OCI-LY7 (cell line): Measurements from ENCODE around the gene ALPG.

Source experiments
- EZH2phosphoT487 ChIP-seq: fragments of 200-600 bp; sonication (generic); IDR thresholded peaks from 2 replicates; pipeline ENCODE4 v1.6.1; 2018; ENCODE audit warnings: low read depth, borderline replicate concordance, mild to moderate bottlenecking, mixed run types, antibody characterized with exemption, low read length, moderate library complexity, mixed read lengths
- TF ChIP-seq, protein P1 (sequence below): fragments of 200-600 bp; sonication (generic); conservative IDR thresholded peaks from 2 replicates; pipeline ENCODE4 v1.5.1; 2014; ENCODE audit warnings: mild to moderate bottlenecking, antibody characterized with exemption, low read length, moderate library complexity, mixed read lengths

DNA sequence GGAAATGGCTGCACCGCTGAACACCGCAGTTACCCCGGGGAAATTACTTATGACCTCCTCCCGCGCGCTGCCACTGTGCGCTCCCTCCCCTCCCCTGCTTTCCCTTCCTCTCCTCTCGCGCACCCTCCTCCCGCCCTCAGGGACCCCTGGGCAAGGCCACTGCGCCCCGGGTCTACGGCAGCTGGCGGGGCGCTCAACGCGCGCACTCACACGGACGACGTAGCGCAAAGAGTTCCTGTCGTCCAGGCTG lies 20.2 kb upstream of the ALPG start:
- TF ChIP-seq, protein P1, sequence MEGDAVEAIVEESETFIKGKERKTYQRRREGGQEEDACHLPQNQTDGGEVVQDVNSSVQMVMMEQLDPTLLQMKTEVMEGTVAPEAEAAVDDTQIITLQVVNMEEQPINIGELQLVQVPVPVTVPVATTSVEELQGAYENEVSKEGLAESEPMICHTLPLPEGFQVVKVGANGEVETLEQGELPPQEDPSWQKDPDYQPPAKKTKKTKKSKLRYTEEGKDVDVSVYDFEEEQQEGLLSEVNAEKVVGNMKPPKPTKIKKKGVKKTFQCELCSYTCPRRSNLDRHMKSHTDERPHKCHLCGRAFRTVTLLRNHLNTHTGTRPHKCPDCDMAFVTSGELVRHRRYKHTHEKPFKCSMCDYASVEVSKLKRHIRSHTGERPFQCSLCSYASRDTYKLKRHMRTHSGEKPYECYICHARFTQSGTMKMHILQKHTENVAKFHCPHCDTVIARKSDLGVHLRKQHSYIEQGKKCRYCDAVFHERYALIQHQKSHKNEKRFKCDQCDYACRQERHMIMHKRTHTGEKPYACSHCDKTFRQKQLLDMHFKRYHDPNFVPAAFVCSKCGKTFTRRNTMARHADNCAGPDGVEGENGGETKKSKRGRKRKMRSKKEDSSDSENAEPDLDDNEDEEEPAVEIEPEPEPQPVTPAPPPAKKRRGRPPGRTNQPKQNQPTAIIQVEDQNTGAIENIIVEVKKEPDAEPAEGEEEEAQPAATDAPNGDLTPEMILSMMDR, result no peak
- no peak for TF ChIP-seq EZH2phosphoT487
